Ishikawa (cell line): ENCODE measurements around the gene CDKN2B-AS1.

Source experiments
- CEBPB ChIP-seq: IDR thresholded peaks from 2 replicates; pipeline ENCODE4 v1.6.1; 2012
- EGR1 ChIP-seq: IDR thresholded peaks from 2 replicates; pipeline ENCODE4 v1.6.1; 2012
- EP300 ChIP-seq: IDR thresholded peaks from 2 replicates; pipeline ENCODE4 v1.6.1; 2012; ENCODE audit warnings: borderline replicate concordance
- FOXM1 ChIP-seq: IDR thresholded peaks from 2 replicates; pipeline ENCODE4 v1.6.1; 2012; ENCODE audit warnings: low read depth, borderline replicate concordance
- MAX ChIP-seq: IDR thresholded peaks from 2 replicates; pipeline ENCODE4 v1.6.1; 2012
- NFIC ChIP-seq: IDR thresholded peaks from 2 replicates; pipeline ENCODE4 v1.6.1; 2012
- RAD21 ChIP-seq: IDR thresholded peaks from 2 replicates; pipeline ENCODE4 v1.6.1; 2012; ENCODE audit warnings: low read depth
- REST ChIP-seq: IDR thresholded peaks from 2 replicates; pipeline ENCODE4 v1.6.1; 2012; ENCODE audit warnings: low read depth, mild to moderate bottlenecking
- TAF1 ChIP-seq: IDR thresholded peaks from 2 replicates; pipeline ENCODE4 v1.6.1; 2012; ENCODE audit warnings: low read depth, mild to moderate bottlenecking
- YY1 ChIP-seq: IDR thresholded peaks from 2 replicates; pipeline ENCODE4 v1.6.1; 2012; ENCODE audit warnings: low read depth

- TF ChIP-seq FOXM1 (no peak), EP300 (no peak), REST (no peak), RAD21 (no peak), MAX (no peak), TAF1 (no peak), YY1 (no peak), EGR1 (no peak), NFIC (no peak), CEBPB (no peak)
Measured at GRCh38 chr9:22114956-22115355, 120.4 kb downstream of the CDKN2B-AS1 start.
